Activated B cell treated with CpG ODN at 0.5 μM for 24 hours (primary cell): ENCODE measurements around the gene ENTPD1. TPM values are rescaled to one million over a fixed set of nuclear protein-coding genes. Genes with fewer than 3 reads are reported as not detected.

Experiments used
- ATAC-seq: fragments of 200-7000 bp; cut with Tn5 transposase; one replicate; pipeline ENCODE4 v1.10.0; 2021; ENCODE audit warnings: low read depth, mild to moderate bottlenecking, moderate library complexity
- CTCF ChIA-PET: fragments of 350-600 bp; sonication (Branson Sonifier 250); formaldehyde crosslinking; loops from one replicate; lab custom pipeline; 2021; ENCODE audit warnings: antibody characterized with exemption; lab: Charles Lee
- POLR2A ChIA-PET: fragments of 350-600 bp; sonication (Branson Sonifier 250); formaldehyde crosslinking; loops from one replicate; lab custom pipeline; 2021; ENCODE audit warnings: antibody characterized with exemption; lab: Charles Lee
- DNase-seq: peaks from one replicate; pipeline ENCODE4 v3.0.0; 2022
- H3K27ac Mint-ChIP-seq: one replicate; pipeline ENCODE4 v1.8.0; 2020; ENCODE audit warnings: mixed read lengths
- H3K27me3 Mint-ChIP-seq: one replicate; pipeline ENCODE4 v1.8.0; 2021; ENCODE audit warnings: mixed read lengths
- H3K36me3 Mint-ChIP-seq: one replicate; pipeline ENCODE4 v1.8.0; 2021; ENCODE audit warnings: low read depth, mixed read lengths
- H3K4me1 Mint-ChIP-seq: one replicate; pipeline ENCODE4 v1.8.0; 2021; ENCODE audit warnings: mixed read lengths
- H3K4me3 Mint-ChIP-seq: one replicate; pipeline ENCODE4 v1.8.0; 2020; ENCODE audit warnings: mild to moderate bottlenecking, mixed read lengths
- H3K9me3 Mint-ChIP-seq: one replicate; pipeline ENCODE4 v1.8.0; 2020; ENCODE audit warnings: mixed read lengths
- CTCF ChIP-seq: fragments of 200-600 bp; IDR thresholded peaks from one replicate; pipeline ENCODE4 v1.8.0; 2022; ENCODE audit warnings: antibody characterized with exemption, mild to moderate bottlenecking
- intact Hi-C: fragments of 100-400 bp; cut with micrococcal nuclease; formaldehyde crosslinking; loops from one replicate; pipeline ENCODE4 v1.15.1; 2024
- total RNA-seq: library from RNA; stranded (reverse); gene quantifications from 2 replicates; pipeline ENCODE4 v1.2.3, GENCODE V29; 2022

Gene ENTPD1
- 187 TPM in 2 replicates for total RNA-seq

- Mint-ChIP-seq H3K36me3 (peaks cover 31% of the 10 kb centered on the region), H3K27ac (peak within 1 kb of the TSS; percentile 95), H3K27me3 (no peaks in the 10 kb centered on the region), H3K4me3 (peak within 1 kb of the TSS; percentile 94), H3K9me3 (no peaks in the 10 kb centered on the region), H3K4me1 (peaks cover 65% of the 10 kb centered on the region)
- POLR2A ChIA-PET, result interaction anchor here (0.7 to 8.7 kb wide), 19 partner anchors 12 to 546 kb away, joined by 3 to 572 read pairs (median 16); partner anchors contain the start of gene TCTN3
- CTCF ChIA-PET, result interaction anchor here (0.9 to 8.3 kb wide), 12 partner anchors 11 to 109 kb away, joined by 3 to 82 read pairs (median 7); partner anchors contain the start of gene TCTN3
- ATAC-seq (peak; percentile 31), DNase-seq (no peak)
- intact Hi-C loops, result loop anchor here (1.0 kb wide), 4 partner anchors 14 to 85 kb away; no protein-coding TSS in a partner anchor
- no peak for TF ChIP-seq CTCF
Observed at GRCh38 chr10:95756041-95756761, at the start of gene ENTPD1. ENTPD1 (plus strand) TSS chr10:95756163; CDS start chr10:95756240, 77 bp downstream.

GRCh38 chr10:95706573-95706972, 49.4 kb upstream of the ENTPD1 start:
- ChIA-PET CTCF (interaction anchor here (0.7 to 1.0 kb wide), 2 partner anchors 13 to 158 kb away, joined by 3 read pairs; partner anchors contain the start of gene TCTN3), POLR2A (no interaction called here)
- no peak for TF ChIP-seq CTCF
- Mint-ChIP-seq H3K4me3 (no peak overlapping the region), H3K27ac (no peak overlapping the region), H3K9me3 (no peaks in the 10 kb centered on the region), H3K4me1 (peaks cover 6% of the 10 kb centered on the region), H3K27me3 (no peaks in the 10 kb centered on the region), H3K36me3 (peaks cover 3% of the 10 kb centered on the region)
- ATAC-seq, result no peak
- intact Hi-C loops, result no loop called here
- DNase-seq, result no peak

- H3K36me3 Mint-ChIP-seq, result peaks cover 3% of the 10 kb centered on the region
- intact Hi-C loops, result no loop called here
- peaks cover 6% of the 10 kb centered on the region for H3K4me1 Mint-ChIP-seq
- no peak for DNase-seq
- H3K27ac Mint-ChIP-seq, result no peak overlapping the region
- no peaks in the 10 kb centered on the region for H3K9me3 Mint-ChIP-seq
- no peak for TF ChIP-seq CTCF
- no peak overlapping the region for H3K4me3 Mint-ChIP-seq
- ChIA-PET CTCF (interaction anchor here (1.0 kb wide), 1 partner anchor 13 kb away, joined by 3 read pairs; the partner anchor contains the start of gene TCTN3), POLR2A (interaction anchor here (0.5 kb wide), 1 partner anchor 12 kb away, joined by 3 read pairs; no protein-coding TSS in a partner anchor)
- no peak for ATAC-seq
- H3K27me3 Mint-ChIP-seq, result no peaks in the 10 kb centered on the region
Observed at GRCh38 chr10:95706990-95707389, 49.0 kb upstream of the ENTPD1 start.

DNA sequence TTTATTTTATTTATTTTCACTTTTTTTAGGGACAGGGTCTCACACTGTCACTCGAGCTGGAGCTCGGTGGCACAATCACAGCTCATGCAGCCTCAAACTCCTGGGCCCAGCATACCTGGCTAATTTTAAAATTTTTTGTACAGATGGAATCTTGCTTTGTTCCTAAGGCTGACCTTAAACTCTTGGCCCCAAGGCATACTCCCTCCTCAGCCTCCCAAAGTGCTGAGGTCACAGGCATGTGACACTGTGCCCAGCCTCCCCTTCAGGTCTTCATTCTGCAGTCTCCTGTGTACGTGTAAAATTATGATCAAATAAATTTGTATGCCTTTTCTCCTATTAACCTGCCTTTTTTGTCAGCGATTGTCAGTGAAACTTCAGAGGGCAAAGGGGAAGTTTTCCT, 44.5 kb upstream of the ENTPD1 start:
- TF ChIP-seq CTCF, result no peak
- DNase-seq, result no peak
- intact Hi-C loops, result no loop called here
- Mint-ChIP-seq H3K9me3 (no peaks in the 10 kb centered on the region), H3K27me3 (no peaks in the 10 kb centered on the region), H3K4me3 (no peak overlapping the region), H3K36me3 (peaks cover 1% of the 10 kb centered on the region), H3K27ac (no peak overlapping the region), H3K4me1 (peaks cover 11% of the 10 kb centered on the region)
- POLR2A ChIA-PET, result no interaction called here
- no peak for ATAC-seq
- CTCF ChIA-PET, result interaction anchor here (0.9 kb wide), 1 partner anchor 18 kb away, joined by 3 read pairs; the partner anchor contains the start of gene TCTN3

DNA sequence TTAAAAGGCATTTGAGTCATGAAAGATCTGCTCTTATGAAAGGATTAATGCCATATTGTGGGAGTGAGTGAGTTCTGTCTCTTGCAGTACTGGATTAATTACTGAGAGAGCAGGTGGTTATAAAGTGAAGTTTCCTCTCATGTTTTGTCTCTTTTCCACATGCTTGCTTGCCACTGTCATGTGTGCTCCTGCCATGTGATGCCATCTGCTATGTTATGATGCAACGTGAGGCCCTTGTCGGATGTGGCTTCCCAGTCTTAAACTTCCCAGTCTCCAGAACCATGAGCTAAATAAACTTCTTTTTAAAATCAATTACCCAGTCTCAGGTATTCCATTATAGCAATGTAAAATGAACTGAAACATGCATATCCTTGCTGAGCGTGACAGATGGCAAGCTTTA, 39.5 kb upstream of the ENTPD1 start:
- CTCF ChIA-PET, result interaction anchor here (1.4 kb wide), 1 partner anchor 11 kb away, joined by 4 read pairs; no protein-coding TSS in a partner anchor
- no peak for ATAC-seq
- H3K27ac Mint-ChIP-seq, result no peak overlapping the region
- no peaks in the 10 kb centered on the region for H3K27me3 Mint-ChIP-seq
- H3K9me3 Mint-ChIP-seq, result no peaks in the 10 kb centered on the region
- intact Hi-C loops, result no loop called here
- no peak overlapping the region for H3K4me3 Mint-ChIP-seq
- TF ChIP-seq CTCF, result no peak
- H3K36me3 Mint-ChIP-seq, result no peaks in the 10 kb centered on the region
- peaks cover 5% of the 10 kb centered on the region for H3K4me1 Mint-ChIP-seq
- POLR2A ChIA-PET, result no interaction called here
- DNase-seq, result no peak
